HCT116 (cell line): ENCODE data around the gene CHKA. TPM values are rescaled to one million over a fixed set of nuclear protein-coding genes. Genes with fewer than 3 reads are reported as not detected.

ENCODE experiments used
- ATAC-seq: fragments of 200-7000 bp; cut with Tn5 transposase; 2 replicates; pipeline ENCODE4 v1.9.1; 2020; ENCODE audit warnings: mild to moderate bottlenecking, moderate library complexity
- BruUV-seq: library from RNA; stranded (reverse); fragments of 400-500 nt; replicated peaks from 2 replicates; lab custom pipeline; 2021; lab: Mats Ljungman, UMichigan
- CTCF ChIA-PET: fragments of 300-600 bp; sonication (Branson Sonifier 250); formaldehyde crosslinking; loops from one replicate; lab custom pipeline; 2021; ENCODE audit warnings: antibody characterized with exemption; lab: Charles Lee
- POLR2A ChIA-PET: fragments of 300-600, 350-600 bp; sonication (Branson Sonifier 250); formaldehyde crosslinking; loops from one replicate; lab custom pipeline; 2021; ENCODE audit warnings: antibody characterized with exemption; lab: Charles Lee
- RAD21 ChIA-PET, 2 experiments: fragments of 300-600 bp; sonication (Branson Sonifier 250); formaldehyde crosslinking; loops; one replicate each; lab custom pipeline; 2023; ENCODE audit warnings: low total read pairs in 2 of 2; ENCODE audit not compliant: uncharacterized antibody in 2 of 2, unreplicated experiment in 2 of 2, low non-redundant PET in 1 of 2; lab: Charles Lee
- DNase-seq: peaks from one replicate; pipeline ENCODE4 v3.0.0-alpha.2; 2010; ENCODE audit warnings: low read depth, low spot score
- H2AFZ ChIP-seq: fragments of 200-600 bp; shearing (Covaris generic), sonication (generic); 2 replicates; pipeline ENCODE4 v1.6.1; 2017; ENCODE audit warnings: low read depth, mixed run types, mixed read lengths, antibody characterized with exemption, low read length; ENCODE audit not compliant: poor library complexity, severe bottlenecking
- H3K27ac ChIP-seq: 2 replicates; pipeline ENCODE4 v1.5.1; 2012; ENCODE audit warnings: low read depth, low read length
- H3K27me3 ChIP-seq: fragments of 200-600 bp; sonication (generic); 2 replicates; pipeline ENCODE4 v1.6.1; 2016; ENCODE audit warnings: mixed run types, low read length, mixed read lengths; ENCODE audit not compliant: insufficient read depth
- H3K36me3 ChIP-seq, 2 experiments: fragments of 200-500 bp in 1 of 2; fragments of 200-600 bp in 1 of 2; sonication (Bioruptor generic) in 1 of 2; sonication (generic) in 1 of 2; 2 replicates each; pipeline versions ENCODE4 v1.5.1 to v1.6.1; 2014 to 2016; ENCODE audit warnings: low read length in 2 of 2, inconsistent platforms in 1 of 2, mixed read lengths in 1 of 2, mixed run types in 1 of 2; ENCODE audit not compliant: insufficient read depth in 2 of 2, control insufficient read depth in 1 of 2
- H3K4me1 ChIP-seq, 2 experiments: fragments of 200-600 bp in 1 of 2; sonication (generic) in 1 of 2; 2 replicates each; pipeline versions ENCODE4 v1.5.1 to v1.6.1; 2012 to 2017; ENCODE audit warnings: low read length in 2 of 2, inconsistent platforms in 1 of 2, mild to moderate bottlenecking in 1 of 2, mixed read lengths in 1 of 2, mixed run types in 1 of 2, moderate library complexity in 1 of 2; ENCODE audit not compliant: insufficient read depth in 2 of 2, control insufficient read depth in 1 of 2
- H3K4me2 ChIP-seq: fragments of 200-600 bp; sonication (generic); 2 replicates; pipeline ENCODE4 v1.6.1; 2017; ENCODE audit warnings: mixed run types, low read length, mixed read lengths
- H3K4me3 ChIP-seq, 2 experiments: fragments of 200-600 bp in 1 of 2; sonication (generic) in 1 of 2; replicated peaks in 1 of 2; 2 replicates each; pipeline ENCODE4 v1.5.1; 2011 to 2016; ENCODE audit warnings: low read length in 2 of 2, control low read depth in 1 of 2, low read depth in 1 of 2, mild to moderate bottlenecking in 1 of 2, mixed read lengths in 1 of 2, mixed run types in 1 of 2
- H3K79me2 ChIP-seq: fragments of 200-600 bp; sonication (generic); 2 replicates; pipeline ENCODE4 v1.6.1; 2017; ENCODE audit warnings: mild to moderate bottlenecking, mixed run types, low read length, moderate library complexity, mixed read lengths; ENCODE audit not compliant: insufficient read depth
- H3K9ac ChIP-seq: fragments of 200-600 bp; sonication (generic); 2 replicates; pipeline ENCODE4 v1.6.1; 2016; ENCODE audit warnings: low read length, mixed read lengths
- H3K9me2 ChIP-seq: fragments of 200-600 bp; sonication (generic), shearing (Covaris generic); 2 replicates; pipeline ENCODE4 v1.6.1; 2017; ENCODE audit warnings: mixed run types, mild to moderate bottlenecking, moderate library complexity; ENCODE audit not compliant: insufficient read depth
- H3K9me3 ChIP-seq, 2 experiments: fragments of 200-500 bp in 1 of 2; fragments of 200-600 bp in 1 of 2; sonication (Bioruptor generic) in 1 of 2; sonication (generic) in 1 of 2; 2 replicates each; pipeline ENCODE4 v1.6.1; 2014 to 2017; ENCODE audit warnings: low read length in 2 of 2, mixed read lengths in 2 of 2, inconsistent platforms in 1 of 2, low read depth in 1 of 2, mild to moderate bottlenecking in 1 of 2, mixed run types in 1 of 2, moderate library complexity in 1 of 2; ENCODE audit not compliant: control insufficient read depth in 1 of 2, insufficient read depth in 1 of 2
- H4K20me1 ChIP-seq: fragments of 200-600 bp; sonication (generic), shearing (Covaris generic); 2 replicates; pipeline ENCODE4 v1.6.1; 2017; ENCODE audit warnings: mixed run types, mild to moderate bottlenecking, moderate library complexity; ENCODE audit not compliant: insufficient read depth
- ELF1 ChIP-seq: IDR thresholded peaks from 2 replicates; pipeline ENCODE4 v1.6.1; 2012; ENCODE audit warnings: low read depth, borderline replicate concordance
- JUND ChIP-seq: IDR thresholded peaks from 2 replicates; pipeline ENCODE4 v1.6.1; 2012
- ZNF274 ChIP-seq: fragments of 200-500 bp; sonication (Bioruptor generic); IDR thresholded peaks from 2 replicates; pipeline ENCODE4 v1.6.1; 2014; ENCODE audit warnings: mild to moderate bottlenecking, low read depth, low read length, inconsistent platforms
- intact Hi-C: fragments of 100-400 bp; cut with micrococcal nuclease; formaldehyde crosslinking; loops from 2 replicates; pipeline ENCODE4 v1.10.0; 2022
- total RNA-seq: library from RNA; stranded (reverse); gene quantifications from one replicate; pipeline ENCODE4 v1.2.1, GENCODE V29; 2021; ENCODE audit not compliant: unreplicated experiment
- TF ChIP-seq, protein P1 (sequence below): IDR thresholded peaks from 2 replicates; pipeline ENCODE4 v1.6.1; 2012
- TF ChIP-seq, protein P2 (sequence below): IDR thresholded peaks from 2 replicates; pipeline ENCODE4 v1.6.1; 2012; ENCODE audit warnings: low read depth

The CHKA gene
- total RNA-seq, 1 experiment from 2014 or later, result 33.1 TPM

DNA sequence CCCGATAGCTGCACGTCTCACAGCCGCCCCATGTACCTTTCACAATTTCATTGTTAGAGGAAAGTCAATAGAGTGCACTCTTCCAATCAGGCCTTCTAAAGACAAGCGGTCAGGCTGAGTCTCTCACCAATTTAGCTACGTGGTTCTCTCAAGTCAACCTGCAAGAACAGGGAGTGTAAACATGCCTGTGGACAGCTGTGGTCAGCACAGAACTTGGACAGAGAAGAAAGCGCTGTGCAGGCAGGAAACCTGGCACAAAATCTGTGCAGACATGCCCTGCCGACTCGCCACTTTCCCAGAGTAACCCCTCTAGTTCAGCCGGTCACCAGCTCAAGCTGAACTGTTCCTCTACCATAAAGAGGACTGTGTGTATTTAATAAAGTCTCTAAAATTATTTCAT, 39.5 kb downstream of the CHKA start:
- RAD21 ChIA-PET, result interaction anchor here in 1 of 2 experiments (0.6 kb wide), 1 partner anchor 63 kb away, joined by 3 read pairs; no protein-coding TSS in a partner anchor
- intact Hi-C loops, result no loop called here

More for the DNA sequence above, 39.5 kb downstream of the CHKA start:
- Histone ChIP-seq H3K79me2 (peaks cover 22% of the 10 kb centered on the region; the same call in 1 of the 2 replicates), H4K20me1 (peaks cover 4% of the 10 kb centered on the region; the same call in 1 of the 2 replicates), H2AFZ (no peak overlapping the region), H3K9me2 (no peaks in the 10 kb centered on the region), H3K4me3 (no peak overlapping the region), H3K9me3 (no peaks in the 10 kb centered on the region), H3K27me3 (no peaks in the 10 kb centered on the region), H3K4me2 (no peak overlapping the region), H3K36me3 (peaks cover 0 to 6% of the 10 kb centered on the region in 2 experiments; a peak in 1 of 4 replicates), H3K27ac (no peak overlapping the region), H3K4me1 (no peaks in the 10 kb centered on the region; a peak in 1 of 4 replicates), H3K9ac (no peak overlapping the region)
- no TSS peak for BruUV-seq
- TF ChIP-seq, protein P1, sequence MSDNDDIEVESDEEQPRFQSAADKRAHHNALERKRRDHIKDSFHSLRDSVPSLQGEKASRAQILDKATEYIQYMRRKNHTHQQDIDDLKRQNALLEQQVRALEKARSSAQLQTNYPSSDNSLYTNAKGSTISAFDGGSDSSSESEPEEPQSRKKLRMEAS, result no peak
- no peak for TF ChIP-seq ZNF274
- no peak for TF ChIP-seq JUND
- no peak for TF ChIP-seq ELF1
- TF ChIP-seq, protein P2, sequence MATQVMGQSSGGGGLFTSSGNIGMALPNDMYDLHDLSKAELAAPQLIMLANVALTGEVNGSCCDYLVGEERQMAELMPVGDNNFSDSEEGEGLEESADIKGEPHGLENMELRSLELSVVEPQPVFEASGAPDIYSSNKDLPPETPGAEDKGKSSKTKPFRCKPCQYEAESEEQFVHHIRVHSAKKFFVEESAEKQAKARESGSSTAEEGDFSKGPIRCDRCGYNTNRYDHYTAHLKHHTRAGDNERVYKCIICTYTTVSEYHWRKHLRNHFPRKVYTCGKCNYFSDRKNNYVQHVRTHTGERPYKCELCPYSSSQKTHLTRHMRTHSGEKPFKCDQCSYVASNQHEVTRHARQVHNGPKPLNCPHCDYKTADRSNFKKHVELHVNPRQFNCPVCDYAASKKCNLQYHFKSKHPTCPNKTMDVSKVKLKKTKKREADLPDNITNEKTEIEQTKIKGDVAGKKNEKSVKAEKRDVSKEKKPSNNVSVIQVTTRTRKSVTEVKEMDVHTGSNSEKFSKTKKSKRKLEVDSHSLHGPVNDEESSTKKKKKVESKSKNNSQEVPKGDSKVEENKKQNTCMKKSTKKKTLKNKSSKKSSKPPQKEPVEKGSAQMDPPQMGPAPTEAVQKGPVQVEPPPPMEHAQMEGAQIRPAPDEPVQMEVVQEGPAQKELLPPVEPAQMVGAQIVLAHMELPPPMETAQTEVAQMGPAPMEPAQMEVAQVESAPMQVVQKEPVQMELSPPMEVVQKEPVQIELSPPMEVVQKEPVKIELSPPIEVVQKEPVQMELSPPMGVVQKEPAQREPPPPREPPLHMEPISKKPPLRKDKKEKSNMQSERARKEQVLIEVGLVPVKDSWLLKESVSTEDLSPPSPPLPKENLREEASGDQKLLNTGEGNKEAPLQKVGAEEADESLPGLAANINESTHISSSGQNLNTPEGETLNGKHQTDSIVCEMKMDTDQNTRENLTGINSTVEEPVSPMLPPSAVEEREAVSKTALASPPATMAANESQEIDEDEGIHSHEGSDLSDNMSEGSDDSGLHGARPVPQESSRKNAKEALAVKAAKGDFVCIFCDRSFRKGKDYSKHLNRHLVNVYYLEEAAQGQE, result no peak
- ChIA-PET POLR2A (no interaction called here), CTCF (no interaction called here)
- ATAC-seq (no peak), DNase-seq (no peak)
